CD4-positive, alpha-beta T cell (primary cell): ENCODE measurements around the gene BEST3. TPM values are rescaled to one million over a fixed set of nuclear protein-coding genes. Genes with fewer than 3 reads are reported as not detected.

Source experiments
- ATAC-seq: fragments of 200-7000 bp; cut with Tn5 transposase; one replicate; pipeline ENCODE4 v1.10.0; 2022; ENCODE audit warnings: mild to moderate bottlenecking; ENCODE audit not compliant: poor library complexity
- CTCF ChIA-PET: fragments of 350-600 bp; sonication (Branson Sonifier 250); formaldehyde crosslinking; loops from one replicate; lab custom pipeline; 2021; ENCODE audit warnings: antibody characterized with exemption, inconsistent platforms; lab: Charles Lee
- POLR2A ChIA-PET: fragments of 350-600 bp; sonication (Branson Sonifier 250); formaldehyde crosslinking; loops from one replicate; lab custom pipeline; 2021; ENCODE audit warnings: antibody characterized with exemption, inconsistent platforms; lab: Charles Lee
- DNase-seq, 14 experiments: peaks; one replicate each; pipeline ENCODE4 v3.0.0-alpha.2; 2013 to 2020; ENCODE audit warnings: mixed read lengths in 2 of 14
- H3K27ac ChIP-seq, 2 donors: one replicate each; pipeline versions ENCODE4 v1.5.1 to v1.7.0; 2013; ENCODE audit warnings: low read length in 2 of 2, low read depth in 1 of 2, mild to moderate bottlenecking in 1 of 2
- H3K27me3 ChIP-seq, 2 experiments: 1 replicate in 1 of 2; 2 replicates in 1 of 2; pipeline versions ENCODE4 v1.6.1 to v1.7.0; 2013; ENCODE audit warnings: low read length in 2 of 2, control low read depth in 1 of 2, mild to moderate bottlenecking in 1 of 2, moderate library complexity in 1 of 2; ENCODE audit not compliant: insufficient read depth in 2 of 2, control insufficient read depth in 1 of 2
- H3K36me3 ChIP-seq: one replicate; pipeline ENCODE4 v1.6.1; 2013; ENCODE audit warnings: low read length, control low read depth; ENCODE audit not compliant: insufficient read depth
- H3K4me1 ChIP-seq: one replicate; pipeline ENCODE4 v1.6.1; 2013; ENCODE audit warnings: low read length, control low read depth; ENCODE audit not compliant: insufficient read depth
- H3K4me3 ChIP-seq: one replicate; pipeline ENCODE4 v1.5.1; 2013; ENCODE audit warnings: mild to moderate bottlenecking, low read length, moderate library complexity
- H3K9me3 ChIP-seq, 2 experiments: 1 replicate in 1 of 2; 2 replicates in 1 of 2; pipeline versions ENCODE4 v1.6.1 to v1.7.0; 2013; ENCODE audit warnings: low read length in 2 of 2, mild to moderate bottlenecking in 2 of 2, control low read depth in 1 of 2, moderate library complexity in 1 of 2; ENCODE audit not compliant: control insufficient read depth in 1 of 2, insufficient read depth in 1 of 2
- H3K27ac Mint-ChIP-seq: one replicate; pipeline ENCODE4 v1.8.0; 2020; ENCODE audit warnings: mixed read lengths
- H3K27me3 Mint-ChIP-seq: one replicate; pipeline ENCODE4 v1.8.0; 2021; ENCODE audit warnings: mixed read lengths
- H3K36me3 Mint-ChIP-seq: one replicate; pipeline ENCODE4 v1.8.0; 2021; ENCODE audit warnings: low read depth, mixed read lengths
- H3K4me1 Mint-ChIP-seq: one replicate; pipeline ENCODE4 v1.8.0; 2021; ENCODE audit warnings: low read depth, mixed read lengths
- H3K4me3 Mint-ChIP-seq: one replicate; pipeline ENCODE4 v1.8.0; 2020; ENCODE audit warnings: mild to moderate bottlenecking, mixed read lengths
- H3K9me3 Mint-ChIP-seq: one replicate; pipeline ENCODE4 v1.8.0; 2020; ENCODE audit warnings: mixed read lengths
- intact Hi-C, 2 experiments: fragments of 100-400 bp; cut with DNase I in 1 of 2; cut with micrococcal nuclease in 1 of 2; formaldehyde crosslinking; loops; one replicate each; pipeline versions ENCODE4 v1.15.1 to v1.9.0; 2023 to 2025; cut with DNase I, micrococcal nuclease
- total RNA-seq, 174 experiments: library from RNA in 2 of 174; stranded (reverse) in 2 of 174; gene quantifications; one replicate each; pipeline ENCODE4 v1.2.3 and lab custom pipeline; 2021 to 2026
- TF ChIP-seq, protein P1 (sequence below): fragments of 200-600 bp; IDR thresholded peaks from one replicate; pipeline ENCODE4 v1.8.0; 2022; ENCODE audit warnings: antibody characterized with exemption, mild to moderate bottlenecking

The BEST3 gene
- total RNA-seq, 2 experiments from 2014 or later, result not detected

DNA sequence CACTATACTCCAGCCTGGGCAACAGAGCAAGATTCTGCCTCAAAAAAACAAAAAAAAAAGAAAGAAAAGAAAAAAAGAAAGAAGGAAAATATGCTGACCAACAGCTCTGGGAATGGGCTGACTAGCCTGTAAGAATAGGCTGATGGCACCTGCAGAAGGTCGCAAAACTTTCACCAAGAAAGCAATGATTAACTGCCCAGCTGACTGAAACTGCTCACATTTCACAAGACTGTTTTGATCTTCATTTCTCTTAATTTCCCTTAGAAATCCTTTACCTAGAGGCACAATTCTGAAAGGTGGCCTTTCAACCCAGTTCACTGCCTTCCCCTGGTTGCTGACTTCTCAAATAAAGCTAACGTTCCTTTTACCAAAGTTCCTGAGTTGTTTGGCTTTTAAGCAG, 12.4 kb downstream of the BEST3 start:
- Histone ChIP-seq H3K27ac (no peak overlapping the region), H3K27me3 (no peaks in the 10 kb centered on the region), H3K4me1 (no peaks in the 10 kb centered on the region), H3K36me3 (no peaks in the 10 kb centered on the region), H3K9me3 (no peaks in the 10 kb centered on the region), H3K4me3 (no peak overlapping the region)
- Mint-ChIP-seq H3K9me3 (no peaks in the 10 kb centered on the region), H3K27me3 (peaks cover 10% of the 10 kb centered on the region), H3K4me1 (no peaks in the 10 kb centered on the region), H3K4me3 (no peak overlapping the region), H3K27ac (no peak overlapping the region), H3K36me3 (no peaks in the 10 kb centered on the region)
- ATAC-seq (no peak), DNase-seq (no peak)
- intact Hi-C loops, result no loop called here
- TF ChIP-seq, protein P1, sequence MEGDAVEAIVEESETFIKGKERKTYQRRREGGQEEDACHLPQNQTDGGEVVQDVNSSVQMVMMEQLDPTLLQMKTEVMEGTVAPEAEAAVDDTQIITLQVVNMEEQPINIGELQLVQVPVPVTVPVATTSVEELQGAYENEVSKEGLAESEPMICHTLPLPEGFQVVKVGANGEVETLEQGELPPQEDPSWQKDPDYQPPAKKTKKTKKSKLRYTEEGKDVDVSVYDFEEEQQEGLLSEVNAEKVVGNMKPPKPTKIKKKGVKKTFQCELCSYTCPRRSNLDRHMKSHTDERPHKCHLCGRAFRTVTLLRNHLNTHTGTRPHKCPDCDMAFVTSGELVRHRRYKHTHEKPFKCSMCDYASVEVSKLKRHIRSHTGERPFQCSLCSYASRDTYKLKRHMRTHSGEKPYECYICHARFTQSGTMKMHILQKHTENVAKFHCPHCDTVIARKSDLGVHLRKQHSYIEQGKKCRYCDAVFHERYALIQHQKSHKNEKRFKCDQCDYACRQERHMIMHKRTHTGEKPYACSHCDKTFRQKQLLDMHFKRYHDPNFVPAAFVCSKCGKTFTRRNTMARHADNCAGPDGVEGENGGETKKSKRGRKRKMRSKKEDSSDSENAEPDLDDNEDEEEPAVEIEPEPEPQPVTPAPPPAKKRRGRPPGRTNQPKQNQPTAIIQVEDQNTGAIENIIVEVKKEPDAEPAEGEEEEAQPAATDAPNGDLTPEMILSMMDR, result no peak
- ChIA-PET CTCF (interaction anchor here (1.1 kb wide), 1 partner anchor 33 kb away, joined by 3 read pairs; no protein-coding TSS in a partner anchor), POLR2A (no interaction called here)

DNA sequence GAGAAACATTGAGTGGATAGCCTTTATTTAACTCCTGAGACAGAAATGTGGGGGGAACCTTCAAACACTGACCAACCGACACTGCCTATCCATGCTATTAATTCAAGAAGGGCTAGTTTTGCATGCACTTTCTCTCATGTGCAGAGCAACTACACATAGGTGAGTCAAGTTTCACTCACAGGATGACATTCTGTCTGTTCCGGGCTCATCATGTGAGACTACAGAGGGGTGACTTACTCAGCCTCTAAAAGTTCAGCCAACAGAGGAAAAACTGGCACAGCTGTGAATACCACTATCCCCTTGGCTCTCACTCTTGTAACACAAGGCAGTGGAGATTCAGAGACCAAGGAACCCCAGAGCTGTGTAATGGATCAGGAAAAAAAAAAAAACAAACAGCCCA, 13.3 kb downstream of the BEST3 start:
- ATAC-seq (no peak), DNase-seq (no peak)
- POLR2A ChIA-PET, result no interaction called here
- Mint-ChIP-seq H3K36me3 (no peaks in the 10 kb centered on the region), H3K4me3 (no peak overlapping the region), H3K27ac (no peak overlapping the region), H3K4me1 (no peaks in the 10 kb centered on the region), H3K9me3 (no peaks in the 10 kb centered on the region), H3K27me3 (peaks cover 10% of the 10 kb centered on the region)
- CTCF ChIA-PET, result no interaction called here
- H3K27ac ChIP-seq, result no peak overlapping the region
- H3K27me3 ChIP-seq, result no peaks in the 10 kb centered on the region
- H3K4me3 ChIP-seq, result no peak overlapping the region
- no peaks in the 10 kb centered on the region for H3K4me1 ChIP-seq
- TF ChIP-seq, protein P1, result no peak
- no peaks in the 10 kb centered on the region for H3K36me3 ChIP-seq
- intact Hi-C loops, result no loop called here
- H3K9me3 ChIP-seq, result no peaks in the 10 kb centered on the region

DNA sequence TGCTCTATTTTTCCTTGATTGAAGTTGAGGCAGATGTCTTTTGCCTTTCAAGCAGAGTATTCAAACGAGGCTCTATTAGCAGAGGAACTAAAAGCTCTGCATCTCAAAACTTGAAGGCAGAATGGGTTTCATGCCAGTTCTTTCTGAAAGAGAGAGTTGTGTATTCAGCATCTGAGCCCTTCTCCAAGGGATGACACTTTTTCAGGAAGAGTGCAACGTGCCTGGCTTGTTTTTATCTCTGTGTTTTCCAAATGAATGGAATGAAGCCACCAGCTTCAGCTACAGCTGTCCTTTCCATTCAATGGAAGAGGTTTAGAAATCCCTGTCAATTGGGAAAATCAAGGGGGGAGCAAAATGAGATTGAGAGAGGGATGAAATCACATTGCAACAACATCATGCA, 14.6 kb downstream of the BEST3 start:
- Histone ChIP-seq H3K9me3 (no peaks in the 10 kb centered on the region), H3K27ac (no peak overlapping the region), H3K27me3 (no peaks in the 10 kb centered on the region), H3K4me3 (no peak overlapping the region), H3K36me3 (no peaks in the 10 kb centered on the region), H3K4me1 (no peaks in the 10 kb centered on the region)
- CTCF ChIA-PET, result no interaction called here
- TF ChIP-seq, protein P1, result no peak
- H3K27me3 Mint-ChIP-seq, result peaks cover 10% of the 10 kb centered on the region
- no peaks in the 10 kb centered on the region for H3K9me3 Mint-ChIP-seq
- intact Hi-C loops, result no loop called here
- no peak overlapping the region for H3K4me3 Mint-ChIP-seq
- no peaks in the 10 kb centered on the region for H3K36me3 Mint-ChIP-seq
- H3K27ac Mint-ChIP-seq, result no peak overlapping the region
- POLR2A ChIA-PET, result no interaction called here
- DNase-seq (no peak), ATAC-seq (no peak)
- no peaks in the 10 kb centered on the region for H3K4me1 Mint-ChIP-seq
